Right atrium auricular region (tissue), 2 donors: ENCODE results near the gene NRCAM. TPM values are rescaled to one million over a fixed set of nuclear protein-coding genes. Genes with fewer than 3 reads are reported as not detected.
"Not testable (repeated sequence)": the region's sequence is repeated elsewhere in the genome, so short reads cannot be mapped to it uniquely, and the experiment has no call there.

Source experiments
- DNase-seq: peaks from one replicate; pipeline ENCODE4 v3.0.0-alpha.2; 2019; ENCODE audit warnings: low spot score
- H3K27ac ChIP-seq, 2 donors: fragments of 200-600 bp; sonication (generic); 1 replicate in 1 of 2; 2 replicates in 1 of 2; pipeline ENCODE4 v1.5.1; 2016 to 2019
- H3K27me3 ChIP-seq, 2 donors: fragments of 200-600 bp; sonication (generic); one replicate each; pipeline versions ENCODE4 v1.5.1 to v1.6.0; 2017 to 2019
- H3K36me3 ChIP-seq: fragments of 200-600 bp; sonication (generic); one replicate; pipeline ENCODE4 v1.5.1; 2016
- H3K4me1 ChIP-seq, 2 donors: fragments of 200-600 bp; sonication (generic); one replicate each; pipeline versions ENCODE4 v1.5.1 to v1.6.0; 2017 to 2019
- H3K4me3 ChIP-seq, 2 donors: fragments of 200-600 bp; sonication (generic); 1 replicate in 1 of 2; 2 replicates in 1 of 2; pipeline ENCODE4 v1.5.1; 2017 to 2019; ENCODE audit warnings: mild to moderate bottlenecking in 1 of 2, moderate library complexity in 1 of 2
- H3K9me3 ChIP-seq, 2 donors: fragments of 200-600 bp; sonication (generic); one replicate each; pipeline ENCODE4 v1.5.1; 2019
- CTCF ChIP-seq, 2 donors: fragments of 200-600 bp; sonication (generic); IDR thresholded peaks; one replicate each; pipeline ENCODE4 v1.5.1; 2019; ENCODE audit warnings: antibody characterized with exemption in 2 of 2
- total RNA-seq, 2 donors: library from RNA; depleted of rRNA; stranded (reverse); fragments of >200 nt; gene quantifications; one replicate each; pipeline ENCODE4 v1.1.0, GENCODE V29; 2016

Gene NRCAM
- total RNA-seq, 2 donors from 2014 or later = 0.63 to 0.93 TPM

GRCh38 chr7:108402865-108403264 is 53.4 kb downstream of the NRCAM start:
- Histone ChIP-seq H3K4me1 (no peaks in the 10 kb centered on the region), H3K27me3 (no peaks in the 10 kb centered on the region), H3K36me3 (no peaks in the 10 kb centered on the region), H3K9me3 (no peaks in the 10 kb centered on the region), H3K27ac (no peak overlapping the region), H3K4me3 (no peak overlapping the region)
- DNase-seq = no peak
- TF ChIP-seq CTCF (IDR thresholded peaks at IDR 0.05) = no peak

GRCh38 chr7:108396080-108396479 is 60.2 kb downstream of the NRCAM start:
- no peaks in the 10 kb centered on the region for H3K4me1 ChIP-seq
- DNase-seq = no peak
- no peaks in the 10 kb centered on the region for H3K9me3 ChIP-seq
- no peak overlapping the region for H3K4me3 ChIP-seq
- H3K36me3 ChIP-seq = no peaks in the 10 kb centered on the region
- H3K27me3 ChIP-seq = no peaks in the 10 kb centered on the region
- TF ChIP-seq CTCF (IDR thresholded peaks at IDR 0.05) = no peak
- no peak overlapping the region for H3K27ac ChIP-seq

- Histone ChIP-seq H3K9me3 (no peaks in the 10 kb centered on the region), H3K27me3 (no peaks in the 10 kb centered on the region), H3K36me3 (no peaks in the 10 kb centered on the region), H3K27ac (no peak overlapping the region), H3K4me3 (no peak overlapping the region), H3K4me1 (no peaks in the 10 kb centered on the region)
- no peak for DNase-seq
- TF ChIP-seq CTCF (IDR thresholded peaks at IDR 0.05) = no peak
These were observed 60.8 kb downstream of the NRCAM start for GRCh38 chr7:108395426-108395825.

GRCh38 chr7:108393097-108393496 is 63.1 kb downstream of the NRCAM start:
- not testable (repeated sequence) for H3K9me3 ChIP-seq, H3K4me3 ChIP-seq, H3K27me3 ChIP-seq, H3K36me3 ChIP-seq, DNase-seq, H3K27ac ChIP-seq, H3K4me1 ChIP-seq

GRCh38 chr7:108387686-108388085 is 68.5 kb downstream of the NRCAM start:
- not testable (repeated sequence) for H3K27me3 ChIP-seq, H3K9me3 ChIP-seq, H3K36me3 ChIP-seq, H3K27ac ChIP-seq, H3K4me1 ChIP-seq, DNase-seq, H3K4me3 ChIP-seq

- H3K4me3 ChIP-seq = no peak overlapping the region
- DNase-seq = no peak
- no peaks in the 10 kb centered on the region for H3K27me3 ChIP-seq
- no peaks in the 10 kb centered on the region for H3K4me1 ChIP-seq
- H3K36me3 ChIP-seq = no peaks in the 10 kb centered on the region
- H3K9me3 ChIP-seq = no peaks in the 10 kb centered on the region
- H3K27ac ChIP-seq = no peak overlapping the region
- TF ChIP-seq CTCF (IDR thresholded peaks at IDR 0.05) = no peak
These were observed 70.3 kb downstream of the NRCAM start for GRCh38 chr7:108385834-108386422.

GRCh38 chr7:108384716-108385483 is 71.3 kb downstream of the NRCAM start:
- no peak overlapping the region for H3K27ac ChIP-seq

More at GRCh38 chr7:108384716-108385483, 71.3 kb downstream of the NRCAM start:
- no peaks in the 10 kb centered on the region for H3K4me1 ChIP-seq
- no peaks in the 10 kb centered on the region for H3K9me3 ChIP-seq
- H3K27me3 ChIP-seq = no peaks in the 10 kb centered on the region
- no peak for DNase-seq
- no peak for TF ChIP-seq CTCF (IDR thresholded peaks at IDR 0.05)
- H3K36me3 ChIP-seq = no peaks in the 10 kb centered on the region
- H3K4me3 ChIP-seq = no peak overlapping the region
